Keratinocyte (primary cell): ENCODE measurements around the gene TCERG1L.

Source experiments
- EZH2 ChIP-seq: IDR thresholded peaks from one replicate; pipeline ENCODE4 v1.6.1; 2012; ENCODE audit warnings: inconsistent platforms, mild to moderate bottlenecking, low read length, moderate library complexity
- TF ChIP-seq, protein P1 (sequence below), 3 experiments: IDR thresholded peaks in 1 of 3; conservative IDR thresholded peaks in 1 of 3; optimal IDR thresholded peaks in 1 of 3; 2 replicates in 2 of 3; 3 replicates in 1 of 3; pipeline versions ENCODE3 to v1.5.1; 2011; ENCODE audit warnings: low read length in 3 of 3, mild to moderate bottlenecking in 3 of 3, moderate library complexity in 2 of 3, control low read depth in 1 of 3, inconsistent platforms in 1 of 3; ENCODE audit not compliant: insufficient read depth in 2 of 3; ENCODE audit errors: extremely low read depth in 1 of 3

DNA sequence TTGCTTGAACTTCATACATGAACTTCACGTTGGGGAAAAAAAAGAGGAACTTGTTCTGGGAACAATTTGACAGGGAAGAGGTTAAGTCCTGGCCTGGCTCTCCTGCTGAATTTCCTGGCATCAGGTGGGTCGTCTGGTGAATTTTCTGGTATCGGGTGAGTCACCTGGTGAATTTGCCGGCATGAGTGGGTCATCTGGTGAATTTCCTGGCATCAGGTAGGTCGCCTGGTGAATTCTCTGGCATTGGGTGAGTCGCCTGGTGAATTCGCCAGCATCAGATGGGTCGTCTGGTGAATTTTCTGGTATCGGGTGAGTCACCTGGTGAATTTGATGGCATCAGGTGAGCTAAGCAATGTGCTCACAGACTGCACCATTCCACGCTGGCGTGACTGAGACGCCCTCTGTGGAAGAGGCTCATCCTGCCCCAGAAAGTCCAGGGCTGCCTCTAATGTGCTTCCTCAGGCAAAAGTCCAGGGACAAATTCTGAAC lies 255.4 kb downstream of the TCERG1L start:
- TF ChIP-seq, protein P1, sequence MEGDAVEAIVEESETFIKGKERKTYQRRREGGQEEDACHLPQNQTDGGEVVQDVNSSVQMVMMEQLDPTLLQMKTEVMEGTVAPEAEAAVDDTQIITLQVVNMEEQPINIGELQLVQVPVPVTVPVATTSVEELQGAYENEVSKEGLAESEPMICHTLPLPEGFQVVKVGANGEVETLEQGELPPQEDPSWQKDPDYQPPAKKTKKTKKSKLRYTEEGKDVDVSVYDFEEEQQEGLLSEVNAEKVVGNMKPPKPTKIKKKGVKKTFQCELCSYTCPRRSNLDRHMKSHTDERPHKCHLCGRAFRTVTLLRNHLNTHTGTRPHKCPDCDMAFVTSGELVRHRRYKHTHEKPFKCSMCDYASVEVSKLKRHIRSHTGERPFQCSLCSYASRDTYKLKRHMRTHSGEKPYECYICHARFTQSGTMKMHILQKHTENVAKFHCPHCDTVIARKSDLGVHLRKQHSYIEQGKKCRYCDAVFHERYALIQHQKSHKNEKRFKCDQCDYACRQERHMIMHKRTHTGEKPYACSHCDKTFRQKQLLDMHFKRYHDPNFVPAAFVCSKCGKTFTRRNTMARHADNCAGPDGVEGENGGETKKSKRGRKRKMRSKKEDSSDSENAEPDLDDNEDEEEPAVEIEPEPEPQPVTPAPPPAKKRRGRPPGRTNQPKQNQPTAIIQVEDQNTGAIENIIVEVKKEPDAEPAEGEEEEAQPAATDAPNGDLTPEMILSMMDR (optimal IDR thresholded peaks at IDR 0.05 in 1 of 3, IDR thresholded peaks at IDR 0.05 in 1 of 3, conservative IDR thresholded peaks at IDR 0.05 in 1 of 3; ENCODE audit: extremely low read depth in 1 of 3, insufficient read depth in 2 of 3, low read length in 3 of 3) = no peak
- no peak for TF ChIP-seq EZH2
